Amniotic epithelial cell (primary cell): ENCODE results near the gene NFAT5.

Experiments used
- DNase-seq: peaks from one replicate; pipeline ENCODE4 v3.0.0-alpha.2; 2010; ENCODE audit warnings: low read depth

Gene NFAT5

GRCh38 chr16:69644790-69645189 is 79.0 kb downstream of the NFAT5 start:
- no peak for DNase-seq

- DNase-seq, result no peak
Observed at GRCh38 chr16:69647020-69647419, 81.3 kb downstream of the NFAT5 start.

- DNase-seq, result peak; percentile 7
Observed at GRCh38 chr16:69651217-69651616, 85.5 kb downstream of the NFAT5 start.

- no peak for DNase-seq
Observed at GRCh38 chr16:69654280-69654931, 88.6 kb downstream of the NFAT5 start.

- no peak for DNase-seq
Observed at GRCh38 chr16:69660166-69660565, 94.4 kb downstream of the NFAT5 start.

GRCh38 chr16:69662901-69663300 is 97.1 kb downstream of the NFAT5 start:
- DNase-seq, result no peak

GRCh38 chr16:69663846-69664245 is 98.1 kb downstream of the NFAT5 start:
- DNase-seq, result no peak

- DNase-seq, result no peak
Observed at GRCh38 chr16:69669577-69669976, 103.8 kb downstream of the NFAT5 start.

GRCh38 chr16:69672315-69672997 is 106.7 kb downstream of the NFAT5 start:
- DNase-seq, result no peak

- DNase-seq, result peak; percentile 49
Observed at GRCh38 chr16:69672998-69673713, 107.4 kb downstream of the NFAT5 start.

GRCh38 chr16:69680358-69680757 is 114.6 kb downstream of the NFAT5 start:
- DNase-seq, result peak; percentile 19

- DNase-seq, result no peak
Observed at GRCh38 chr16:69688589-69688988, 122.8 kb downstream of the NFAT5 start.

GRCh38 chr16:69691980-69692911 is 126.5 kb downstream of the NFAT5 start:
- DNase-seq, result peak; percentile 94

- peak; percentile 96 for DNase-seq
Observed at GRCh38 chr16:69693916-69694315, 128.2 kb downstream of the NFAT5 start.

GRCh38 chr16:69698404-69698803 is 132.6 kb downstream of the NFAT5 start:
- no peak for DNase-seq

- DNase-seq, result no peak
Observed at GRCh38 chr16:69699915-69700314, 134.1 kb downstream of the NFAT5 start.

GRCh38 chr16:69701452-69701851 is 135.7 kb downstream of the NFAT5 start:
- no peak for DNase-seq

GRCh38 chr16:69701866-69702265 is 136.1 kb downstream of the NFAT5 start:
- DNase-seq, result no peak

- peak; percentile 90 for DNase-seq
Observed at GRCh38 chr16:69703638-69704037, 137.9 kb downstream of the NFAT5 start.

GRCh38 chr16:69706256-69706974 is 140.6 kb downstream of the NFAT5 start:
- DNase-seq, result peak; percentile 47

GRCh38 chr16:69706975-69707340 is 141.2 kb downstream of the NFAT5 start:
- no peak for DNase-seq
